K562 (cell line): ENCODE data around the gene ACAP2. TPM values are rescaled to one million over a fixed set of nuclear protein-coding genes. Genes with fewer than 3 reads are reported as not detected.

Experiments used
- ARID1B ChIP-seq: fragments of 450-650 bp; IDR thresholded peaks from 2 replicates; pipeline ENCODE4 v1.6.1; 2016; ENCODE audit warnings: antibody characterized with exemption, mild to moderate bottlenecking, inconsistent platforms
- COPS2 ChIP-seq: fragments of 450-650 bp; conservative IDR thresholded peaks from 2 replicates; pipeline ENCODE4 v1.6.1; 2016; ENCODE audit warnings: mild to moderate bottlenecking, moderate library complexity
- MEF2A ChIP-seq: IDR thresholded peaks from 2 replicates; pipeline ENCODE4 v1.6.1; 2011; ENCODE audit warnings: low read depth, mild to moderate bottlenecking, low read length, moderate library complexity; ENCODE audit not compliant: control insufficient read depth
- SIRT6 ChIP-seq: IDR thresholded peaks from one replicate; pipeline ENCODE4 v1.6.1; 2012; ENCODE audit warnings: low read depth, mild to moderate bottlenecking, control low read depth, inconsistent platforms, low read length, moderate library complexity
- TFAM ChIP-seq: fragments of 250-450 bp; sonication (Bioruptor Pico); conservative IDR thresholded peaks from 2 replicates; pipeline ENCODE4 v1.5.0; 2021; ENCODE audit warnings: mild to moderate bottlenecking, moderate library complexity
- YY1 ChIP-seq, 3 experiments: IDR thresholded peaks; 2 replicates each; pipeline ENCODE4 v1.6.1; 2011; ENCODE audit warnings: low read length in 2 of 3, mild to moderate bottlenecking in 2 of 3, moderate library complexity in 2 of 3, borderline replicate concordance in 1 of 3, control low read depth in 1 of 3, low read depth in 1 of 3; ENCODE audit not compliant: insufficient read depth in 3 of 3, insufficient replicate concordance in 2 of 3, control insufficient read depth in 1 of 3, insufficient read length in 1 of 3; ENCODE audit errors: extremely low read depth in 1 of 3
- ZNF384 ChIP-seq: IDR thresholded peaks from 2 replicates; pipeline ENCODE4 v1.6.1; 2012; ENCODE audit warnings: low read depth, low read length, improper control_type of control experiment
- polyA plus RNA-seq, 8 experiments: library from polyadenylated mRNA; depleted of rRNA in 4 of 8; stranded (reverse) in 5 of 8; unstranded in 3 of 8; fragments of >200 nt; fragmentation: Nextera tagmentation in 2 of 8; fragmentation: Illumina TruSeq in 1 of 8; extraction: Ambion mirVana in 2 of 8; extraction: Trizol in 1 of 8; gene quantifications; 2 replicates each; pipeline versions ENCODE4 v1.2.1 to v1.2.3, GENCODE V29; 2011 to 2014; ENCODE audit warnings: inconsistent platforms in 1 of 8, missing spikeins in 1 of 8
- total RNA-seq, 7 experiments: library from RNA; depleted of rRNA in 6 of 7; stranded (reverse); fragments of >200 nt in 6 of 7; fragmentation: Illumina TruSeq in 2 of 7; extraction: Trizol in 2 of 7; gene quantifications; 2 replicates each; pipeline versions ENCODE4 v1.2.1 to v1.2.3, GENCODE V29; 2011 to 2021; ENCODE audit warnings: low replicate concordance in 1 of 7
- TF ChIP-seq, protein P1 (sequence below), 2 experiments: IDR thresholded peaks in 1 of 2; conservative IDR thresholded peaks in 1 of 2; 2 replicates each; pipeline ENCODE4 v1.6.1; 2016; ENCODE audit warnings: low read depth in 2 of 2, mild to moderate bottlenecking in 1 of 2, missing compliant biosample characterization in 1 of 2, missing genetic modification characterization in 1 of 2, moderate library complexity in 1 of 2

ACAP2 gene
- total and polyA plus RNA-seq, 9 of the 15 experiments (the other 6 are each of a cell fraction or from before 2014, with no cell fraction given) = 10.6 to 52.7 (median 34.4) TPM

GRCh38 chr3:195274259-195274966 is 168.4 kb downstream of the ACAP2 start (continued):
- TF ChIP-seq, protein P1, sequence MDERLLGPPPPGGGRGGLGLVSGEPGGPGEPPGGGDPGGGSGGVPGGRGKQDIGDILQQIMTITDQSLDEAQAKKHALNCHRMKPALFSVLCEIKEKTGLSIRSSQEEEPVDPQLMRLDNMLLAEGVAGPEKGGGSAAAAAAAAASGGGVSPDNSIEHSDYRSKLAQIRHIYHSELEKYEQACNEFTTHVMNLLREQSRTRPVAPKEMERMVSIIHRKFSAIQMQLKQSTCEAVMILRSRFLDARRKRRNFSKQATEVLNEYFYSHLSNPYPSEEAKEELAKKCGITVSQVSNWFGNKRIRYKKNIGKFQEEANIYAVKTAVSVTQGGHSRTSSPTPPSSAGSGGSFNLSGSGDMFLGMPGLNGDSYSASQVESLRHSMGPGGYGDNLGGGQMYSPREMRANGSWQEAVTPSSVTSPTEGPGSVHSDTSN (CRISPR knock-in tag; IDR thresholded peaks at IDR 0.05; ENCODE audit: low read depth) = no peak
- TF ChIP-seq, protein P1 (tag; conservative IDR thresholded peaks at IDR 0.05; ENCODE audit: low read depth) = 0 out of 2 replicates have a peak, but pooled peaks have one; percentile 13
- TF ChIP-seq YY1 (IDR thresholded peaks at IDR 0.05; ENCODE audit: borderline replicate concordance in 1 of 3, control insufficient read depth in 1 of 3, extremely low read depth in 1 of 3, insufficient read depth in 3 of 3, insufficient read length in 1 of 3, insufficient replicate concordance in 2 of 3, low read depth in 1 of 3, low read length in 2 of 3) (no peak), COPS2 (no peak), ARID1B (peak; percentile 28; the same call in 1 of the 2 replicates), TFAM (CRISPR knock-in tag) (no peak), SIRT6 (no peak), MEF2A (no peak), ZNF384 (0 out of 2 replicates have a peak, but pooled peaks have one; percentile 26)
- TF ChIP-seq, all 486 proteins: peak for 6
